OCI-M1 (cell line): ENCODE data around the gene TAS1R1.
"Not testable (repeated sequence)": the region's sequence is repeated elsewhere in the genome, so short reads cannot be mapped to it uniquely, and the experiment has no call there.

Experiments used
- DNase-seq: peaks from one replicate; lab custom pipeline; 2025; lab: John Stamatoyannopoulos, UW

Gene TAS1R1

GRCh38 chr1:6588893-6589520 is 33.9 kb downstream of the TAS1R1 start:
- no peak for DNase-seq

GRCh38 chr1:6590046-6590445 is 34.9 kb downstream of the TAS1R1 start:
- no peak for DNase-seq

- no peak for DNase-seq
These were observed 36.1 kb downstream of the TAS1R1 start for GRCh38 chr1:6591222-6591621.

DNA sequence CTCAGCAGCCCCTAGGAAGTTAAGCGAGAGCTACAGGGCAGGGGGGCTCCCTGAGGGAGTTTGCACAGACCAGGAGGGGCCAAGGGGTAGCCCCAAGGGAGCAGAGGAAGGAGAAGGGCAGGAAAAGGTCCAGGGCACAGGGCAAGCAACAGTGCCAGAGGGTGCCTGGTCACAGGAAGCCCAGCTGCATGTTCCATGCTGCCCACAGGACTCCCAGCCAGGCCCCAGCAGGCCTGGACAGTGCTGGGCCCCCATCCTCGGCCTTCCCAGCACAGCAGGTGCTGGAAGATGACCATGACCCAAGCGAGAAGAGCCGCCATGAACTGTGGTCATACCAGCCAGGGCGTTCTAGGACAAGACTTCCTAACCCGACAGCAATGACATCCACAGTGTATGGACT is 36.5 kb downstream of the TAS1R1 start:
- DNase-seq, result no peak

- no peak for DNase-seq
These were observed 37.3 kb downstream of the TAS1R1 start for GRCh38 chr1:6592441-6592840.

DNA sequence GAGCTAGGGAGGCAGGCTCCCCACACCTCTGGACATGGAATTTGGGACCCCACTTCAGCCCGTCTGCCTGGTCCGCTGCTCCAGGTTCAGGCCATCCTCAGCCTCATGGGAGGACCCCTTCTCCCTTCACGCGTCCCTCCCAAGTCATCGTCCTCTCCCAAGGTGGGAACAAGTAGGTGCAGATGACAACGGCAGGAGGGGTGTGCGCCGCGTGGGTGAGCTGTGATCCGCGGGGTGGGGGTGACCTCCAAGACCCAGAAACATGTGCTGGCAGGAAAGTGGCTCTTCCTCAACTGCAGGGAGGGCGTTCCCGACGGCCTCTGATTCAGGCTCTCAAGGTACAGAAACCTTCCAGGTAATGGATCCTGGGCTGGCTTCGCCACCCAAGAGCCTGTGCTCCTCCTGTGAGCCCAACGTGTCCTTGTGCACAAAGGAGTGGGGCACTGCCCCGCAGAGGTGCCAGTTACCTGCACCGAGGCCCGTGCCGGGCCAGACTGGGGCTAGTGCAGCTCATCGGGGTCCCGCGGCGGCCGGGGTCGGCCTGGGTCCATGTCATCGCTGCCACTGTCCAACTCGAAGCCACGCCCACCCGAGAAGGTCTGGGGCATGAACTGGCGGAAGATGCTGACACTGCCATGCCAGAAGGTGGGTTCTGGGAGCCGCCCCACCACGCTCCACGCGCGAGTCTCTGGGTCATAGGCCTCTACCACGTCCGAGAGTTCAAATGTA is 37.9 kb downstream of the TAS1R1 start:
- DNase-seq, result no peak

- DNase-seq, result no peak
These were observed 38.7 kb downstream of the TAS1R1 start for GRCh38 chr1:6593810-6594209.

DNA sequence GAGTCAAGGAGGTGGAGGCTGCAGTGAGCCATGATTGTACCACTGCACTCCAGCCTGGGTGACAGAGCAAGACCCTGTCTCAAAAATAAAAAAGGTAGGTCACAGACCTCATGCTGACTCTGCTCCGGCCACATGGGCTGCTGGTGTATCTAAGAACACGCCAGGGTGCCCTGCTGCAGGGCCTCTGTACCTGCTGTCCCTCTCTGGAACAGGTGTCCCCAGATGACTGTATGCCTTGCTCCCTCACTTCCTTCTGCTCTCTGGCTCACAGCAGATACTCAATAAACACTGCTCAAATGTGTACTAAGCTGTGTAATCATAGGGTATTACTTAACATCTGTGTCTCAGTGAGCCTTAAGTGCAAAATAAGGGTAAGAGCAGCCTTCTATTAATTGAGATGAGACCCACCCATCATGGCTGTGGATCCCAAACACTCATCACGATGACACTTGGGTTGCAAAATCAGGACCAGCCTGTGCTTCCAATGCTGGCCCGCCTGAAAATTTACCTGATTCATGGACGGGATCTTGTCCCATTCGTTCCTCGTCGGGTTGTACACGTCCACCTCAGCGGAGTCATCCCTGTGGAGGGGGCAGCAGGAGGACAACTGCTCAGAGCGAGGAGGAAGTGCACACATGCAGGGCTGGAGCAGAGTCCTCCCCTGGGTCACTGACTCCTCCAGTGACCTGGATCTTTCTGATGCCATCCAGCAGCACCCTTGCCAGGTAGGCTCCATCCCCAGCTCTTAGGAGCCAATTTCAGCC is 40.1 kb downstream of the TAS1R1 start:
- no peak for DNase-seq

DNA sequence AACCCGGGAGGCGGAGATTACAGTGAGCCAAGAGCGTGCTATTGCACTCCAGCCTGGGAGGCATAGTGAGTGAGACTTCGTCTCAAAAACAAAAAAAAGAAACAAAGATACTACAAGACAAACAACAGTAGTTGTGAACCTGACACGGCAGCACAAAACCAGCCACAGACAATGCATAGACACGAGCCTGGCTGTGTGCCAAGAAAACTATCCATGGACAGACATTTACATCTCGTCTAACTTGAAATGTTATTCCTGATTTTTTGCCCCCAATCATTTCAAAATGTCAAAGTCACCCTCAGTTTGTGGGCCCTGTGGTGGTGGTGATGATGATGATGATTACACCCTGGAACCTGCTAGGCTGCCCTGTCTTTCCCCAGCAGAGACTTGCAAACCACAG is 41.2 kb downstream of the TAS1R1 start:
- no peak for DNase-seq

DNA sequence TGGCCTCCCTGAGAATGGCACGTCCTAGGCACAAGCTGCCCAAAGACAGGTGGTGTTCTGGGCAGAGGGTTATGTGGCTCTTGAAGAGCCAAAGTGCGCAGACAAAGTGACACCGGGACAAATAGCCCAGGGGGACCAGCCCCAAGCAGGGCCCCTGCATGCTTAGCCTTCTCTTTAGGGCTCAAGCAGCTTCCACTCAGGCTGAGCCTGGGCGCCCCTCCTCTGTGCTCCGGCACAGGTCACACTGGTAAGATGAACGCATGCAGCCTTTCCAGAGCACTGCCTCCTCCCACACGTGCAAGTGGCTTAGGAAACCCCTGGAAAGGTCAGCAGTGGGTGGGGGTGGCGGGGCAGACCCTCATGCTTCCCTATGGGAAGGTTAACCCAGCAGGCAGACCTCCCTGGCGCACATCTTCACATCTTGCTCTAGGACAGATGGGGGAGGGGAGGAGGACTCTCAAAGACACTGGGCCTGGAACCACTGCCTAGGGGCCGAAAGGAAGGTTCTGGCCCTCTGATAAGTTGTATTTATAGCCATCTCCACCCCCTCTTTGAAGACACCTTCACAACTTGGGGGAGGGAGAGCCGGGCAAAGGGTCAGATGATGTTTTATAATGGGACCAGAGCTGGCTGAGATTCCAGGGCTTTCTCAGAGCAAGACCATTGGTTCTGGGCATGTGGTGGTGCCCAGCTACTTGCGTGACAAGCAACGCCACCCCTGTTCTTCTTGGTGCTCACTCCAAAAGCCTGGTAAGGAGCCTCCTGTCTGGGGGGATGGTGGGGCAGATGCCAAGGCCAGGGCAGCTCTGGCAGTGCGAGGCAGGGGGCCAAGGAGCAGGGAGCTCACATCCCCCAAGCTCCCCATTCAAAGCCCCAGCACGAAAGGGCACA is 42.0 kb downstream of the TAS1R1 start:
- no peak for DNase-seq

- no peak for DNase-seq
These were observed 42.6 kb downstream of the TAS1R1 start for GRCh38 chr1:6597777-6598131.

- DNase-seq, result no peak
These were observed 44.3 kb downstream of the TAS1R1 start for GRCh38 chr1:6599141-6599975.

- not testable (repeated sequence) for DNase-seq
These were observed 44.9 kb downstream of the TAS1R1 start for GRCh38 chr1:6599991-6600390.

DNA sequence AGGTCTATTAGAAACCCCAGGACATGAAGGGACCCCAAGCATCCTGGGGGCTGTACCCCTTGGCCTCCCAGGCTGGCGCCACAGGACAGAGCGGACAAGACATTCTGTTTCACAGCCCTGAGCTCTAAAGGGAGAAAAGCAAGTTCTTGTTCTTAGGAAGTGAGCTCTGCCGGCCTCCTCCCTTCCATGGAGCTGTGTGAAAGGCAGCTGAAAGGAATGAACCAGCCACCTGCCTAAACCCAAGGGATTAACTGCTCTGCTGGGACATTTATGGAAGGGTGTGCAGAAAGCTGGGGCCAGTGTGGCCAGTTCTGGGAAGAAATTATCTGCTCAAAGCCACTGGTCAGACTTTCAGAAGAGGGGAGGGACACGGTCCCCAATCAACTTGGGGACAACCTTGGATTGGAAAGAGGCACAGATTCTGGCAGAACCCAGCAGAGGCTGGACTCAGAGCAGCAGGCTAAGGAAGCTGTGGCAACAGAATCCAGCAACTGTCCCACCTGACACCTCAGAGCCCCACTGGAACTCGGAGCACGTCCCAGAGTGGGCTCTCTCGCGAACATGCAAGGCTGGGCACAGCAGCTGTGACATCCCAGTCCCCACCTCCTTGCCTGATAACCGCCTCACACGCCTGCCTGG is 45.4 kb downstream of the TAS1R1 start:
- no peak for DNase-seq

DNA sequence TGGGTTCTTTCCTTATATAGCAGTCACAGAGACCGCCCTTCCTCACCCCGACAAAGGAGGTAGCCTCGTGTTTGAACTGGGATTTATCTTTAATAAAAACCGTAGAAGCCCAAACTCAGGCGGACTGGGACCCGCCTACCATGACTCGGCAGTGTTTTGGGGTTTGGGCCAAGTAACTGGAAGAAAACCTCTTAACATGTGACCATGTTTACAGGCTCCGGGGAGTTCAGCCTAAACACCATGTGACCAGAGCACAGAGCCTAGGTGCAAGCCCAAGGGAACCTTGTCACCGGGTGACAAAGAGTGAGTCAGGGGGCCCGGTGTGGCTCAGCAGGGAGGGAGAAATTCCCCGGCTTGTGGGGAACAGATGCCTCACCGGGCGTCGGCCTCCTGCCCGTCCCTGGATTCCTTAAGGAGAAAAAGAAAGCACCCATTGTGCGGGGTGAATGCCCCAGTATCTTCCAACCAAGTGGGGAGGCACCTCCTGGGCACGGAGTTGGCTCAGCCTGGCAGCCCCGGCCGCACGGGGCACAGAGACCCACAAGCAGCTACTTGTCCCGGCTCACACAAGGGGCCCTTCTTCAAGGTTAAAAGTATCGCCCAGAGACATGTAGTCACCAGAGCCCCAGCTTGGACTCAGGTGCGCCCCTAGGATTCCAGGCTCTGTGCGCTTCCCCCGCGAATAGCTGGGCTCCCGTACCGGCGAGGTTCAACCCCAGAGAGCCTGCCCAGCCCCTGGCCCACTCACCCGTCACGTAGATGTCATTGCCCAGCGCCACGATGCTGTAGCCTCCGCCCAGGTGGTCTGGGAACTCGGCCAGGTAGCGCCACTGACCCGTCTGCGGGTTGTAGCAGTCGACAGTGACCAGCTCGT is 46.2 kb downstream of the TAS1R1 start:
- peak; percentile 97 for DNase-seq

- DNase-seq, result peak; percentile 64
These were observed 47.0 kb downstream of the TAS1R1 start for GRCh38 chr1:6601923-6602668.

DNA sequence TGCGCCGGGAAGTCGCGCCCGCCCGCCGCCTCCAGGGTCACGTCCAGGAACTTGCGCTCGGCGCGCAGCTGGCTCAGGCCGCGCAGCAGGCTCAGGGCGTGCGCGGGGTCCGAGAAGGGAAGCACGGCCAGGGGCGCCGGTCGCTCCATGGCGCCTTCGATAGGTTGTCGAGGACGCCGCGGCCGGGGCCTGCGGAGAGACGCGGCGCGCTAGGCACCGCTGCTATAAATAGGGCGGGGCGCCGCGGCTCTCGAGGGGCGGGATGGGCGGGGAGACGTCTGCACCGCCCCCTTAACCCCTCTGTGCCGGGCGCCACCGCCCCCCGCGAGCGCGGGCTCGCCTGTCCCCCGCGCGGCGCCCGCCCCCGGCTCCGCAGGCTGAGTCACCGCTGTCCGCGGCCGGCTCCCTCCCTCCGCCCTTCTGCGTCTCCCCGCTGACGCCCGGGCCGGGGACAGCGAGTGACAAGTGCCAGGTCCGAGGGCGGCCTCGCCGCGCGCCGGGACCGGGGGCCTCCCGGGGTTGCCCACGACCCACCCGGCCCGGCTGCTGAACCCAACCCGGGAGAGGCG is 47.6 kb downstream of the TAS1R1 start, which contains the start of gene KLHL21:
Gene KLHL21, minus strand, starts transcription at position 201 of the 569 bp plus-strand sequence. Its CDS starts 52 bp downstream, at position 149.
- DNase-seq, result peak; percentile 92

- DNase-seq, result no peak
These were observed 48.3 kb downstream of the TAS1R1 start for GRCh38 chr1:6603238-6603914.
